ENCODE results near the gene SLC22A17. TPM values are rescaled to one million over a fixed set of nuclear protein-coding genes. Genes with fewer than 3 reads are reported as not detected.

SLC22A17 gene
- total and polyA plus RNA-seq, 4 donors, result 1.1 to 14.6 (median 2.6) TPM

DNA sequence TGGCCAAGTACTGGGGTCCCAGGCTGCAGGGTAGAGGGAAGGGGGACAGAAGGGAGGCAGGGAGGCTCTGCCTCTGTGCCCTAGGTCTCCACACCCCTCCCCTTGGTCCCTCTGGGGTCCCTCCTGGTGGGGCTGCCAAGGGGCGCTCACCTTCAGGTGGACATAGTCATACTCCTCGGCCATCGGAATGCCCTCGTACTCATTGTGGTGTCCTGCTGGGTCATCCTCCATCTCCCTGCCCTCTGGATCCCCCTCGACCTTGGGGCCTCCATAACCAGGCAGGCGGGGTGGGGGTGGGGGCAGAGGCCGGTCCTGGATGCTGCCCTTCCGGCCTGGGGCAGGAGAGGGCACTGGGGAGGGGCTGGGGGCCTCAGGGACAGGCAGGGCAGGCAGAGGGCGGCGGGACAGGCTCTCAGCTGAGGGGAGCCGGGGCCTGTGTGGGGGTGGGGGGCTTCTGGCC lies 6.5 kb upstream of the SLC22A17 start:
- TF ChIP-seq, protein P1, sequence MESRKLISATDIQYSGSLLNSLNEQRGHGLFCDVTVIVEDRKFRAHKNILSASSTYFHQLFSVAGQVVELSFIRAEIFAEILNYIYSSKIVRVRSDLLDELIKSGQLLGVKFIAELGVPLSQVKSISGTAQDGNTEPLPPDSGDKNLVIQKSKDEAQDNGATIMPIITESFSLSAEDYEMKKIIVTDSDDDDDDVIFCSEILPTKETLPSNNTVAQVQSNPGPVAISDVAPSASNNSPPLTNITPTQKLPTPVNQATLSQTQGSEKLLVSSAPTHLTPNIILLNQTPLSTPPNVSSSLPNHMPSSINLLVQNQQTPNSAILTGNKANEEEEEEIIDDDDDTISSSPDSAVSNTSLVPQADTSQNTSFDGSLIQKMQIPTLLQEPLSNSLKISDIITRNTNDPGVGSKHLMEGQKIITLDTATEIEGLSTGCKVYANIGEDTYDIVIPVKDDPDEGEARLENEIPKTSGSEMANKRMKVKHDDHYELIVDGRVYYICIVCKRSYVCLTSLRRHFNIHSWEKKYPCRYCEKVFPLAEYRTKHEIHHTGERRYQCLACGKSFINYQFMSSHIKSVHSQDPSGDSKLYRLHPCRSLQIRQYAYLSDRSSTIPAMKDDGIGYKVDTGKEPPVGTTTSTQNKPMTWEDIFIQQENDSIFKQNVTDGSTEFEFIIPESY (IDR thresholded peaks at IDR 0.05), result no peak
- TF ChIP-seq HNF4A (conservative IDR thresholded peaks at IDR 0.05) (no peak), GABPA (IDR thresholded peaks at IDR 0.05 in 1 of 2, conservative IDR thresholded peaks at IDR 0.05 in 1 of 2) (no peak), RAD21 (IDR thresholded peaks at IDR 0.05) (no peak), YY1 (IDR thresholded peaks at IDR 0.05) (no peak), EGR1 (IDR thresholded peaks at IDR 0.05; ENCODE audit: low read depth in 2 of 2) (no peak), TAF1 (conservative IDR thresholded peaks at IDR 0.05) (no peak), RXRA (IDR thresholded peaks at IDR 0.05) (no peak), SP1 (IDR thresholded peaks at IDR 0.05) (no peak), JUND (IDR thresholded peaks at IDR 0.05) (no peak), NR2F2 (IDR thresholded peaks at IDR 0.05) (no peak), FOXA1 (IDR thresholded peaks at IDR 0.05) (no peak), FOXA2 (IDR thresholded peaks at IDR 0.05) (no peak), HNF4G (IDR thresholded peaks at IDR 0.05) (no peak)
- TF ChIP-seq, protein P2, sequence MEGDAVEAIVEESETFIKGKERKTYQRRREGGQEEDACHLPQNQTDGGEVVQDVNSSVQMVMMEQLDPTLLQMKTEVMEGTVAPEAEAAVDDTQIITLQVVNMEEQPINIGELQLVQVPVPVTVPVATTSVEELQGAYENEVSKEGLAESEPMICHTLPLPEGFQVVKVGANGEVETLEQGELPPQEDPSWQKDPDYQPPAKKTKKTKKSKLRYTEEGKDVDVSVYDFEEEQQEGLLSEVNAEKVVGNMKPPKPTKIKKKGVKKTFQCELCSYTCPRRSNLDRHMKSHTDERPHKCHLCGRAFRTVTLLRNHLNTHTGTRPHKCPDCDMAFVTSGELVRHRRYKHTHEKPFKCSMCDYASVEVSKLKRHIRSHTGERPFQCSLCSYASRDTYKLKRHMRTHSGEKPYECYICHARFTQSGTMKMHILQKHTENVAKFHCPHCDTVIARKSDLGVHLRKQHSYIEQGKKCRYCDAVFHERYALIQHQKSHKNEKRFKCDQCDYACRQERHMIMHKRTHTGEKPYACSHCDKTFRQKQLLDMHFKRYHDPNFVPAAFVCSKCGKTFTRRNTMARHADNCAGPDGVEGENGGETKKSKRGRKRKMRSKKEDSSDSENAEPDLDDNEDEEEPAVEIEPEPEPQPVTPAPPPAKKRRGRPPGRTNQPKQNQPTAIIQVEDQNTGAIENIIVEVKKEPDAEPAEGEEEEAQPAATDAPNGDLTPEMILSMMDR (IDR thresholded peaks at IDR 0.05; ENCODE audit: low read depth, low read length, missing input control), result no peak
- TF ChIP-seq, protein P3, sequence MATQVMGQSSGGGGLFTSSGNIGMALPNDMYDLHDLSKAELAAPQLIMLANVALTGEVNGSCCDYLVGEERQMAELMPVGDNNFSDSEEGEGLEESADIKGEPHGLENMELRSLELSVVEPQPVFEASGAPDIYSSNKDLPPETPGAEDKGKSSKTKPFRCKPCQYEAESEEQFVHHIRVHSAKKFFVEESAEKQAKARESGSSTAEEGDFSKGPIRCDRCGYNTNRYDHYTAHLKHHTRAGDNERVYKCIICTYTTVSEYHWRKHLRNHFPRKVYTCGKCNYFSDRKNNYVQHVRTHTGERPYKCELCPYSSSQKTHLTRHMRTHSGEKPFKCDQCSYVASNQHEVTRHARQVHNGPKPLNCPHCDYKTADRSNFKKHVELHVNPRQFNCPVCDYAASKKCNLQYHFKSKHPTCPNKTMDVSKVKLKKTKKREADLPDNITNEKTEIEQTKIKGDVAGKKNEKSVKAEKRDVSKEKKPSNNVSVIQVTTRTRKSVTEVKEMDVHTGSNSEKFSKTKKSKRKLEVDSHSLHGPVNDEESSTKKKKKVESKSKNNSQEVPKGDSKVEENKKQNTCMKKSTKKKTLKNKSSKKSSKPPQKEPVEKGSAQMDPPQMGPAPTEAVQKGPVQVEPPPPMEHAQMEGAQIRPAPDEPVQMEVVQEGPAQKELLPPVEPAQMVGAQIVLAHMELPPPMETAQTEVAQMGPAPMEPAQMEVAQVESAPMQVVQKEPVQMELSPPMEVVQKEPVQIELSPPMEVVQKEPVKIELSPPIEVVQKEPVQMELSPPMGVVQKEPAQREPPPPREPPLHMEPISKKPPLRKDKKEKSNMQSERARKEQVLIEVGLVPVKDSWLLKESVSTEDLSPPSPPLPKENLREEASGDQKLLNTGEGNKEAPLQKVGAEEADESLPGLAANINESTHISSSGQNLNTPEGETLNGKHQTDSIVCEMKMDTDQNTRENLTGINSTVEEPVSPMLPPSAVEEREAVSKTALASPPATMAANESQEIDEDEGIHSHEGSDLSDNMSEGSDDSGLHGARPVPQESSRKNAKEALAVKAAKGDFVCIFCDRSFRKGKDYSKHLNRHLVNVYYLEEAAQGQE (IDR thresholded peaks at IDR 0.05), result no peak
- TF ChIP-seq, protein P4, sequence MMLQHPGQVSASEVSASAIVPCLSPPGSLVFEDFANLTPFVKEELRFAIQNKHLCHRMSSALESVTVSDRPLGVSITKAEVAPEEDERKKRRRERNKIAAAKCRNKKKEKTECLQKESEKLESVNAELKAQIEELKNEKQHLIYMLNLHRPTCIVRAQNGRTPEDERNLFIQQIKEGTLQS (IDR thresholded peaks at IDR 0.05), result no peak
- TF ChIP-seq, protein P5, sequence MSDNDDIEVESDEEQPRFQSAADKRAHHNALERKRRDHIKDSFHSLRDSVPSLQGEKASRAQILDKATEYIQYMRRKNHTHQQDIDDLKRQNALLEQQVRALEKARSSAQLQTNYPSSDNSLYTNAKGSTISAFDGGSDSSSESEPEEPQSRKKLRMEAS (IDR thresholded peaks at IDR 0.05), result no peak
- H3K27me3 ChIP-seq (ENCODE audit: control insufficient read depth in 4 of 4, insufficient read depth in 4 of 4, low read length in 3 of 4), result peaks cover 0 to 9% (median under 1%) of the 10 kb centered on the region in 4 donors
- no peak overlapping the region for H3K9ac ChIP-seq (ENCODE audit: low read depth in 1 of 2, low read length in 2 of 2)
- WGBS, result 72% methylated on average over 11 of the region's 11 CpGs
- H3K27ac ChIP-seq (ENCODE audit: low read depth in 1 of 2, low read length in 2 of 2), result no peak overlapping the region
- no peaks in the 10 kb centered on the region for H3K36me3 ChIP-seq (ENCODE audit: control insufficient read depth in 4 of 4, insufficient read depth in 3 of 4, low read depth in 1 of 4, low read length in 3 of 4)
- H3K9me3 ChIP-seq (ENCODE audit: control insufficient read depth in 4 of 4, low read length in 3 of 4), result no peaks in the 10 kb centered on the region
- no peaks in the 10 kb centered on the region for H3K4me1 ChIP-seq (ENCODE audit: control insufficient read depth in 4 of 4, insufficient read depth in 4 of 4, low read length in 3 of 4)
- H3K4me3 ChIP-seq (ENCODE audit: low read depth in 1 of 3, low read length in 3 of 3), result no peak overlapping the region
- DNase-seq (ENCODE audit: low spot score), result no peak
